ENCODE measurements around the gene SBF1. TPM values are rescaled to one million over a fixed set of nuclear protein-coding genes. Genes with fewer than 3 reads are reported as not detected.
"Not testable (repeated sequence)": the region's sequence is repeated elsewhere in the genome, so short reads cannot be mapped to it uniquely, and the experiment has no call there.

The SBF1 gene
- total RNA-seq, 1 donor from 2014 or later: 115 TPM

GRCh38 chr22:50436015-50436830 lies 38.6 kb downstream of the SBF1 start:
- H3K4me3 Mint-ChIP-seq: no peak overlapping the region
- no peaks in the 10 kb centered on the region for H3K4me1 Mint-ChIP-seq
- intact Hi-C loops (cut with micrococcal nuclease): no loop called here
- DNase-seq: no peak
- H3K27ac Mint-ChIP-seq: no peak overlapping the region
- no peaks in the 10 kb centered on the region for H3K9me3 Mint-ChIP-seq
- no peaks in the 10 kb centered on the region for H3K27me3 Mint-ChIP-seq
- peaks cover 19% of the 10 kb centered on the region for H3K36me3 Mint-ChIP-seq (ENCODE audit: low read depth)

- no peak for DNase-seq
- Mint-ChIP-seq H3K36me3 (ENCODE audit: low read depth) (peaks cover 23% of the 10 kb centered on the region), H3K9me3 (no peaks in the 10 kb centered on the region), H3K27ac (no peak overlapping the region), H3K27me3 (no peaks in the 10 kb centered on the region), H3K4me3 (no peak overlapping the region), H3K4me1 (no peaks in the 10 kb centered on the region)
- intact Hi-C loops (cut with micrococcal nuclease): no loop called here
Measured at GRCh38 chr22:50435291-50436014, 39.4 kb downstream of the SBF1 start.

- DNase-seq: no peak
- Mint-ChIP-seq H3K9me3 (no peaks in the 10 kb centered on the region), H3K27me3 (no peaks in the 10 kb centered on the region), H3K4me1 (no peaks in the 10 kb centered on the region), H3K4me3 (no peak overlapping the region), H3K27ac (no peak overlapping the region), H3K36me3 (ENCODE audit: low read depth) (peaks cover 27% of the 10 kb centered on the region)
- intact Hi-C loops (cut with micrococcal nuclease): no loop called here
Measured at GRCh38 chr22:50434849-50435248, 40.0 kb downstream of the SBF1 start.

GRCh38 chr22:50432877-50433510 lies 41.8 kb downstream of the SBF1 start:
- H3K4me3 Mint-ChIP-seq; DNase-seq; H3K27ac Mint-ChIP-seq; H3K27me3 Mint-ChIP-seq; H3K9me3 Mint-ChIP-seq; intact Hi-C loops (cut with micrococcal nuclease); H3K4me1 Mint-ChIP-seq: not testable (repeated sequence)
- peaks cover 36% of the 10 kb centered on the region for H3K36me3 Mint-ChIP-seq (ENCODE audit: low read depth)

GRCh38 chr22:50432131-50432876 lies 42.5 kb downstream of the SBF1 start:
- Mint-ChIP-seq H3K9me3 (no peaks in the 10 kb centered on the region), H3K4me3 (no peak overlapping the region), H3K4me1 (no peaks in the 10 kb centered on the region), H3K27me3 (no peaks in the 10 kb centered on the region), H3K27ac (no peak overlapping the region), H3K36me3 (ENCODE audit: low read depth) (peaks cover 37% of the 10 kb centered on the region)
- intact Hi-C loops (cut with micrococcal nuclease): no loop called here
- DNase-seq: no peak

- Mint-ChIP-seq H3K4me1 (peaks cover 4% of the 10 kb centered on the region), H3K9me3 (no peaks in the 10 kb centered on the region), H3K27ac (peak overlapping the region; percentile 50), H3K4me3 (no peak overlapping the region), H3K36me3 (ENCODE audit: low read depth) (peaks cover 45% of the 10 kb centered on the region), H3K27me3 (no peaks in the 10 kb centered on the region)
- intact Hi-C loops (cut with micrococcal nuclease): no loop called here
- no peak for DNase-seq
Measured at GRCh38 chr22:50425179-50425916, 49.5 kb downstream of the SBF1 start.

- H3K4me1 Mint-ChIP-seq: peaks cover 4% of the 10 kb centered on the region
- intact Hi-C loops (cut with micrococcal nuclease): no loop called here
- no peak for DNase-seq
- no peak overlapping the region for H3K27ac Mint-ChIP-seq
- H3K36me3 Mint-ChIP-seq (ENCODE audit: low read depth): peaks cover 45% of the 10 kb centered on the region
- H3K9me3 Mint-ChIP-seq: no peaks in the 10 kb centered on the region
- no peak overlapping the region for H3K4me3 Mint-ChIP-seq
- H3K27me3 Mint-ChIP-seq: no peaks in the 10 kb centered on the region
Measured at GRCh38 chr22:50423956-50424355, 50.9 kb downstream of the SBF1 start.

GRCh38 chr22:50422961-50423815 lies 51.6 kb downstream of the SBF1 start:
- peaks cover 4% of the 10 kb centered on the region for H3K4me1 Mint-ChIP-seq
- no peak overlapping the region for H3K4me3 Mint-ChIP-seq
- intact Hi-C loops (cut with micrococcal nuclease): no loop called here
- H3K36me3 Mint-ChIP-seq (ENCODE audit: low read depth): peaks cover 41% of the 10 kb centered on the region
- no peaks in the 10 kb centered on the region for H3K9me3 Mint-ChIP-seq
- H3K27me3 Mint-ChIP-seq: no peaks in the 10 kb centered on the region
- DNase-seq: no peak
- H3K27ac Mint-ChIP-seq: no peak overlapping the region

GRCh38 chr22:50422046-50422445 lies 52.8 kb downstream of the SBF1 start:
- Mint-ChIP-seq H3K27me3 (no peaks in the 10 kb centered on the region), H3K4me1 (peaks cover 4% of the 10 kb centered on the region), H3K36me3 (ENCODE audit: low read depth) (peaks cover 38% of the 10 kb centered on the region), H3K27ac (no peak overlapping the region), H3K4me3 (no peak overlapping the region), H3K9me3 (no peaks in the 10 kb centered on the region)
- no peak for DNase-seq
- intact Hi-C loops (cut with micrococcal nuclease): no loop called here

- peaks cover 39% of the 10 kb centered on the region for H3K36me3 Mint-ChIP-seq (ENCODE audit: low read depth)
- H3K4me3 Mint-ChIP-seq: no peak overlapping the region
- no peaks in the 10 kb centered on the region for H3K27me3 Mint-ChIP-seq
- peaks cover 4% of the 10 kb centered on the region for H3K4me1 Mint-ChIP-seq
- H3K27ac Mint-ChIP-seq: no peak overlapping the region
- no peak for DNase-seq
- intact Hi-C loops (cut with micrococcal nuclease): no loop called here
- no peaks in the 10 kb centered on the region for H3K9me3 Mint-ChIP-seq
Measured at GRCh38 chr22:50420581-50420980, 54.3 kb downstream of the SBF1 start.

GRCh38 chr22:50420015-50420414 lies 54.8 kb downstream of the SBF1 start:
- Mint-ChIP-seq H3K27ac (no peak overlapping the region), H3K4me3 (no peak overlapping the region), H3K27me3 (no peaks in the 10 kb centered on the region), H3K9me3 (no peaks in the 10 kb centered on the region), H3K4me1 (peaks cover 2% of the 10 kb centered on the region), H3K36me3 (ENCODE audit: low read depth) (peaks cover 34% of the 10 kb centered on the region)
- intact Hi-C loops (cut with micrococcal nuclease): no loop called here
- no peak for DNase-seq

- Mint-ChIP-seq H3K27me3 (no peaks in the 10 kb centered on the region), H3K4me1 (no peaks in the 10 kb centered on the region), H3K4me3 (no peak overlapping the region), H3K36me3 (ENCODE audit: low read depth) (peaks cover 32% of the 10 kb centered on the region), H3K9me3 (no peaks in the 10 kb centered on the region), H3K27ac (no peak overlapping the region)
- intact Hi-C loops (cut with micrococcal nuclease): no loop called here
- DNase-seq: no peak
Measured at GRCh38 chr22:50419116-50419515, 55.7 kb downstream of the SBF1 start.

All from activated CD4-positive, alpha-beta T cell treated with anti-CD3 and anti-CD28 coated beads, Interleukin-2, amount 10 ng/mL, durations not matched to agents 24 days and 14 days (primary cell).